Progenitor cell of endocrine pancreas (in vitro differentiated cells): Measurements from ENCODE around the gene MOB3B. TPM values are rescaled to one million over a fixed set of nuclear protein-coding genes. Genes with fewer than 3 reads are reported as not detected.

Source experiments
- DNase-seq: peaks from one replicate; pipeline ENCODE4 v3.0.0; 2021; ENCODE audit warnings: low spot score; ENCODE audit not compliant: unreplicated experiment
- H3K27ac Mint-ChIP-seq: 2 replicates; pipeline ENCODE4 v1.8.0; 2021; ENCODE audit warnings: mild to moderate bottlenecking, moderate library complexity, mixed read lengths
- H3K27me3 Mint-ChIP-seq: 2 replicates; pipeline ENCODE4 v1.8.0; 2021; ENCODE audit warnings: mixed read lengths
- H3K36me3 Mint-ChIP-seq: 2 replicates; pipeline ENCODE4 v1.8.0; 2022; ENCODE audit warnings: mixed read lengths; ENCODE audit not compliant: insufficient read depth
- H3K4me1 Mint-ChIP-seq: 2 replicates; pipeline ENCODE4 v1.8.0; 2021; ENCODE audit warnings: low read depth, mixed read lengths
- H3K4me3 Mint-ChIP-seq: 2 replicates; pipeline ENCODE4 v1.8.0; 2021; ENCODE audit warnings: low read depth, mild to moderate bottlenecking, moderate library complexity, mixed read lengths
- H3K9me3 Mint-ChIP-seq: 2 replicates; pipeline ENCODE4 v1.8.0; 2021; ENCODE audit warnings: low read depth, mixed read lengths
- CTCF ChIP-seq: fragments of 200-600 bp; sonication (generic); IDR thresholded peaks from one replicate; pipeline ENCODE4 v1.5.0; 2021; ENCODE audit warnings: antibody characterized with exemption, mild to moderate bottlenecking; ENCODE audit not compliant: unreplicated experiment
- total RNA-seq: library from RNA; stranded (reverse); gene quantifications from 2 replicates; pipeline ENCODE4 v1.2.1, GENCODE V29; 2021

The MOB3B gene
- total RNA-seq, 1 donor from 2014 or later: 15.4 TPM

GRCh38 chr9:27442464-27442863, 87.2 kb downstream of the MOB3B start:
- Mint-ChIP-seq H3K27me3 (no peaks in the 10 kb centered on the region), H3K4me1 (peaks cover 4% of the 10 kb centered on the region), H3K9me3 (no peaks in the 10 kb centered on the region), H3K27ac (no peak overlapping the region), H3K36me3 (peaks cover 2% of the 10 kb centered on the region), H3K4me3 (no peak overlapping the region)
- no peak for DNase-seq
- TF ChIP-seq CTCF: no peak

- Mint-ChIP-seq H3K27ac (no peak overlapping the region), H3K36me3 (peaks cover 2% of the 10 kb centered on the region), H3K9me3 (no peaks in the 10 kb centered on the region), H3K27me3 (no peaks in the 10 kb centered on the region), H3K4me3 (no peak overlapping the region), H3K4me1 (peaks cover 6% of the 10 kb centered on the region)
- TF ChIP-seq CTCF: no peak
- DNase-seq: no peak
Measured at GRCh38 chr9:27441741-27442070, 87.9 kb downstream of the MOB3B start.

GRCh38 chr9:27440888-27441740, 88.5 kb downstream of the MOB3B start:
- no peaks in the 10 kb centered on the region for H3K9me3 Mint-ChIP-seq
- peaks cover 2% of the 10 kb centered on the region for H3K36me3 Mint-ChIP-seq
- no peak overlapping the region for H3K27ac Mint-ChIP-seq
- H3K27me3 Mint-ChIP-seq: no peaks in the 10 kb centered on the region
- H3K4me1 Mint-ChIP-seq: peaks cover 12% of the 10 kb centered on the region
- no peak overlapping the region for H3K4me3 Mint-ChIP-seq
- DNase-seq: no peak
- no peak for TF ChIP-seq CTCF

- no peak for DNase-seq
- H3K27ac Mint-ChIP-seq: no peak overlapping the region
- H3K9me3 Mint-ChIP-seq: no peaks in the 10 kb centered on the region
- no peak for TF ChIP-seq CTCF
- H3K4me1 Mint-ChIP-seq: peaks cover 21% of the 10 kb centered on the region
- no peak overlapping the region for H3K4me3 Mint-ChIP-seq
- H3K36me3 Mint-ChIP-seq: peaks cover 2% of the 10 kb centered on the region
- no peaks in the 10 kb centered on the region for H3K27me3 Mint-ChIP-seq
Measured at GRCh38 chr9:27438522-27438921, 91.1 kb downstream of the MOB3B start.

GRCh38 chr9:27437652-27438373, 91.8 kb downstream of the MOB3B start:
- Mint-ChIP-seq H3K27me3 (no peaks in the 10 kb centered on the region), H3K4me1 (peaks cover 21% of the 10 kb centered on the region), H3K36me3 (peaks cover 2% of the 10 kb centered on the region), H3K4me3 (no peak overlapping the region), H3K27ac (no peak overlapping the region), H3K9me3 (no peaks in the 10 kb centered on the region)
- TF ChIP-seq CTCF: no peak
- DNase-seq: no peak
